SK-N-SH treated with all-trans-retinoic acid at 6 μM for 48 hours (cell line): Measurements from ENCODE around the gene GGNBP2.

Experiments used
- ATAC-seq: fragments of 200-7000 bp; cut with Tn5 transposase; 3 replicates; pipeline ENCODE4 v1.9.1; 2020; ENCODE audit warnings: mild to moderate bottlenecking, moderate library complexity
- ARNTL ChIP-seq: fragments of 450-650 bp; formaldehyde crosslinking; IDR thresholded peaks from 2 replicates; pipeline ENCODE4 v1.5.0; 2020; ENCODE audit warnings: low read depth, mild to moderate bottlenecking, moderate library complexity, borderline replicate concordance
- BACH2 ChIP-seq: fragments of 250-450 bp; sonication (Bioruptor Pico); IDR thresholded peaks from 2 replicates; pipeline ENCODE4 v1.9.0; 2021; ENCODE audit warnings: mild to moderate bottlenecking, borderline replicate concordance
- CREB5 ChIP-seq: fragments of 250-450 bp; sonication (Bioruptor Pico); IDR thresholded peaks from 2 replicates; pipeline ENCODE4 v1.5.1; 2020; ENCODE audit warnings: low read depth, mild to moderate bottlenecking, moderate library complexity
- CSDC2 ChIP-seq: fragments of 250-450 bp; sonication (Bioruptor Pico); IDR thresholded peaks from 2 replicates; pipeline ENCODE4 v1.5.0; 2020; ENCODE audit warnings: mild to moderate bottlenecking, moderate library complexity
- CSRNP3 ChIP-seq: fragments of 250-450 bp; sonication (Bioruptor Pico); IDR thresholded peaks from 2 replicates; pipeline ENCODE4 v1.5.1; 2021; ENCODE audit warnings: mild to moderate bottlenecking, moderate library complexity
- ESRRG ChIP-seq: fragments of 250-450 bp; sonication (Bioruptor Pico); IDR thresholded peaks from 2 replicates; pipeline ENCODE4 v1.6.1; 2021; ENCODE audit warnings: mild to moderate bottlenecking
- GLIS3 ChIP-seq: fragments of 250-450 bp; sonication (Bioruptor Pico); IDR thresholded peaks from 2 replicates; pipeline ENCODE4 v1.5.0; 2020; ENCODE audit warnings: mild to moderate bottlenecking, moderate library complexity
- OSR1 ChIP-seq: fragments of 250-450 bp; sonication (Bioruptor Pico); IDR thresholded peaks from 2 replicates; pipeline ENCODE4 v1.8.0; 2022; ENCODE audit warnings: moderate library complexity, mild to moderate bottlenecking, inconsistent platforms
- PATZ1 ChIP-seq: fragments of 250-450 bp; sonication (Bioruptor Pico); IDR thresholded peaks from 2 replicates; pipeline ENCODE4 v1.8.0; 2020; ENCODE audit warnings: mild to moderate bottlenecking, moderate library complexity, borderline replicate concordance
- POU6F1 ChIP-seq: fragments of 250-450 bp; sonication (Bioruptor Pico); IDR thresholded peaks from 2 replicates; pipeline ENCODE4 v1.8.0; 2021; ENCODE audit warnings: low read depth, mild to moderate bottlenecking, moderate library complexity, borderline replicate concordance
- PPARA ChIP-seq: fragments of 250-450 bp; sonication (Bioruptor Pico); IDR thresholded peaks from 2 replicates; pipeline ENCODE4 v1.5.0; 2020; ENCODE audit warnings: mild to moderate bottlenecking, borderline replicate concordance
- RARB ChIP-seq: fragments of 250-450 bp; sonication (Bioruptor Pico); IDR thresholded peaks from 2 replicates; pipeline ENCODE4 v1.8.0; 2021; ENCODE audit warnings: mild to moderate bottlenecking, moderate library complexity
- TCF4 ChIP-seq: fragments of 250-450 bp; sonication (Bioruptor Pico); IDR thresholded peaks from 2 replicates; pipeline ENCODE4 v1.8.0; 2021; ENCODE audit warnings: mild to moderate bottlenecking, moderate library complexity, borderline replicate concordance
- TOX ChIP-seq: fragments of 250-450 bp; sonication (Bioruptor Pico); IDR thresholded peaks from 2 replicates; pipeline ENCODE4 v1.8.0; 2021; ENCODE audit warnings: mild to moderate bottlenecking, moderate library complexity, borderline replicate concordance
- ZC3H10 ChIP-seq: fragments of 250-450 bp; sonication (Bioruptor Pico); IDR thresholded peaks from 2 replicates; pipeline ENCODE4 v1.5.1; 2021; ENCODE audit warnings: mild to moderate bottlenecking, moderate library complexity
- ZFP3 ChIP-seq: fragments of 250-450 bp; sonication (Bioruptor Pico); IDR thresholded peaks from 2 replicates; pipeline ENCODE4 v1.5.0; 2020; ENCODE audit warnings: mild to moderate bottlenecking, moderate library complexity
- ZNF565 ChIP-seq: fragments of 450-650 bp; formaldehyde crosslinking; conservative IDR thresholded peaks from 2 replicates; pipeline ENCODE4 v1.5.0; 2020; ENCODE audit warnings: low read depth, mild to moderate bottlenecking, moderate library complexity
- ZNF70 ChIP-seq: fragments of 450-650 bp; formaldehyde crosslinking; IDR thresholded peaks from 2 replicates; pipeline ENCODE4 v1.5.0; 2020; ENCODE audit warnings: mild to moderate bottlenecking, moderate library complexity
- ZNF8 ChIP-seq: fragments of 450-650 bp; formaldehyde crosslinking; IDR thresholded peaks from 2 replicates; pipeline ENCODE4 v1.5.0; 2020; ENCODE audit warnings: mild to moderate bottlenecking, moderate library complexity

GGNBP2 gene

GRCh38 chr17:36533935-36534839 is 10.5 kb upstream of the GGNBP2 start:
- TF ChIP-seq PPARA (CRISPR knock-in tag) (no peak), ZNF8 (CRISPR knock-in tag) (no peak), CSRNP3 (CRISPR knock-in tag) (no peak), RARB (CRISPR knock-in tag) (no peak), GLIS3 (CRISPR knock-in tag) (no peak), BACH2 (no peak), CREB5 (no peak), TOX (CRISPR knock-in tag) (no peak)
- peak; percentile 72 for ATAC-seq

GRCh38 chr17:36534840-36535668 is 9.7 kb upstream of the GGNBP2 start, which contains the start of the genes MYO19 and PIGW:
Gene MYO19, minus strand, starts transcription at chr17:36534868. Its CDS starts 2,330 bp downstream, at chr17:36532538.
Gene PIGW, plus strand, starts transcription at chr17:36534987. Its CDS starts 2,115 bp downstream, at chr17:36537102.
- ATAC-seq, result peak; percentile 92
- no peak for TF ChIP-seq TOX (CRISPR knock-in tag)
- TF ChIP-seq CREB5, result no peak
- peak; percentile 60; the same call in 1 of the 2 replicates for TF ChIP-seq ARNTL (CRISPR knock-in tag)
- TF ChIP-seq ESRRG (CRISPR knock-in tag), result no peak
- no peak for TF ChIP-seq ZNF565 (CRISPR knock-in tag)

- 0 out of 2 replicates have a peak, but pooled peaks have one; percentile 89 for TF ChIP-seq ZFP3 (CRISPR knock-in tag)
- TF ChIP-seq ZNF8 (CRISPR knock-in tag), result no peak
- TF ChIP-seq OSR1 (CRISPR knock-in tag), result no peak
- TF ChIP-seq CSRNP3 (CRISPR knock-in tag), result no peak
- no peak for TF ChIP-seq ARNTL (CRISPR knock-in tag)
- peak; percentile 46 for ATAC-seq
Measured at GRCh38 chr17:36535669-36536081, 9.0 kb upstream of the GGNBP2 start.

- ATAC-seq, result no peak
- TF ChIP-seq PPARA (CRISPR knock-in tag), result no peak
- no peak for TF ChIP-seq ARNTL (CRISPR knock-in tag)
- no peak for TF ChIP-seq PATZ1 (CRISPR knock-in tag)
- no peak for TF ChIP-seq ZFP3 (CRISPR knock-in tag)
- no peak for TF ChIP-seq ZNF8 (CRISPR knock-in tag)
- no peak for TF ChIP-seq CSRNP3 (CRISPR knock-in tag)
- TF ChIP-seq OSR1 (CRISPR knock-in tag), result no peak
- no peak for TF ChIP-seq TOX (CRISPR knock-in tag)
- no peak for TF ChIP-seq TCF4
- TF ChIP-seq ZC3H10 (CRISPR knock-in tag), result no peak
- no peak for TF ChIP-seq ZNF70
- no peak for TF ChIP-seq CSDC2 (CRISPR knock-in tag)
- no peak for TF ChIP-seq POU6F1
- TF ChIP-seq, all 23 proteins: peak for 0
Measured at GRCh38 chr17:36540696-36541095, 4.0 kb upstream of the GGNBP2 start.
